A673 (cell line): ENCODE results near the gene SUSD6. TPM values are rescaled to one million over a fixed set of nuclear protein-coding genes. Genes with fewer than 3 reads are reported as not detected.
A peak's percentile ranks its signal among the peaks of the same experiment; 100 is the strongest.

Experiments
- BruUV-seq: library from RNA; stranded (reverse); fragments of 400-500 nt; replicated peaks from 2 replicates; lab custom pipeline; 2021; lab: Mats Ljungman, UMichigan
- CTCF ChIA-PET: fragments of 300-600 bp; sonication (Branson Sonifier 250); formaldehyde crosslinking; loops from one replicate; lab custom pipeline; 2022; ENCODE audit warnings: antibody characterized with exemption; lab: Charles Lee
- POLR2A ChIA-PET: fragments of 300-600 bp; sonication (Branson Sonifier 250); formaldehyde crosslinking; loops from one replicate; lab custom pipeline; 2022; ENCODE audit warnings: antibody characterized with exemption; ENCODE audit not compliant: low non-redundant PET; lab: Charles Lee
- DNase-seq: peaks from one replicate; pipeline ENCODE4 v3.0.0-alpha.2; 2015; ENCODE audit warnings: low spot score
- H3K27ac ChIP-seq: fragments of 200-600 bp; sonication (generic); 2 replicates; pipeline ENCODE4 v1.5.1; 2016; ENCODE audit warnings: mixed run types, low read depth, mild to moderate bottlenecking, mixed read lengths, antibody characterized with exemption, low read length; ENCODE audit not compliant: poor library complexity, severe bottlenecking
- H3K27me3 ChIP-seq: fragments of 200-600 bp; sonication (generic); replicated peaks from 2 replicates; pipeline ENCODE4 v1.6.1; 2017; ENCODE audit warnings: mixed run types, low read depth, mild to moderate bottlenecking, mixed read lengths, antibody characterized with exemption, low read length; ENCODE audit not compliant: insufficient read depth, poor library complexity
- H3K36me3 ChIP-seq: fragments of 200-600 bp; sonication (generic); 2 replicates; pipeline ENCODE4 v1.6.1; 2016; ENCODE audit warnings: mixed run types, mild to moderate bottlenecking, mixed read lengths, antibody characterized with exemption, low read length; ENCODE audit not compliant: insufficient read depth, poor library complexity, severe bottlenecking
- H3K4me1 ChIP-seq: fragments of 200-600 bp; sonication (generic); 2 replicates; pipeline ENCODE4 v1.6.1; 2017; ENCODE audit warnings: mixed run types, mild to moderate bottlenecking, mixed read lengths, antibody characterized with exemption, low read length; ENCODE audit not compliant: insufficient read depth, poor library complexity, severe bottlenecking
- H3K4me3 ChIP-seq: fragments of 200-600 bp; sonication (generic); 2 replicates; pipeline ENCODE4 v1.5.1; 2016; ENCODE audit warnings: low read depth, mixed run types, mild to moderate bottlenecking, mixed read lengths, low read length; ENCODE audit not compliant: poor library complexity, severe bottlenecking
- H3K9me3 ChIP-seq: fragments of 200-600 bp; sonication (generic); 2 replicates; pipeline ENCODE4 v1.6.1; 2016; ENCODE audit warnings: mixed run types, low read depth, mild to moderate bottlenecking, mixed read lengths, antibody characterized with exemption, low read length; ENCODE audit not compliant: poor library complexity, severe bottlenecking
- EZH2 ChIP-seq: fragments of 200-600 bp; sonication (generic); IDR thresholded peaks from 2 replicates; pipeline ENCODE4 v1.6.1; 2017; ENCODE audit warnings: borderline replicate concordance, low read depth, mild to moderate bottlenecking, mixed read lengths, antibody characterized with exemption, low read length; ENCODE audit not compliant: poor library complexity, severe bottlenecking
- intact Hi-C: fragments of 100-400 bp; cut with micrococcal nuclease; formaldehyde crosslinking; loops from one replicate; pipeline ENCODE4 v1.10.0; 2022; ENCODE audit not compliant: unreplicated experiment
- total RNA-seq: library from RNA; stranded (reverse); gene quantifications from 2 replicates; pipeline ENCODE4 v1.2.3, GENCODE V29; 2021
- TF ChIP-seq, protein P1 (sequence below): fragments of 300-800, 200-600 bp; sonication (generic); conservative IDR thresholded peaks from 2 replicates; pipeline ENCODE4 v1.5.1; 2017; ENCODE audit warnings: low read depth, mild to moderate bottlenecking, antibody characterized with exemption, low read length, moderate library complexity, mixed read lengths

SUSD6 gene
- total RNA-seq, 1 experiment from 2014 or later, result 9.2 TPM

GRCh38 chr14:69610020-69610873 is 1.1 kb upstream of the SUSD6 start:
- Histone ChIP-seq H3K27ac (peak overlapping the region; percentile 70), H3K36me3 (no peaks in the 10 kb centered on the region), H3K9me3 (no peaks in the 10 kb centered on the region), H3K4me3 (peak overlapping the region; percentile 49), H3K4me1 (peaks cover 12% of the 10 kb centered on the region), H3K27me3 (no peaks in the 10 kb centered on the region)
- no peak for DNase-seq
- CTCF ChIA-PET, result no interaction called here
- no TSS peak for BruUV-seq
- intact Hi-C loops, result no loop called here
- TF ChIP-seq, protein P1, sequence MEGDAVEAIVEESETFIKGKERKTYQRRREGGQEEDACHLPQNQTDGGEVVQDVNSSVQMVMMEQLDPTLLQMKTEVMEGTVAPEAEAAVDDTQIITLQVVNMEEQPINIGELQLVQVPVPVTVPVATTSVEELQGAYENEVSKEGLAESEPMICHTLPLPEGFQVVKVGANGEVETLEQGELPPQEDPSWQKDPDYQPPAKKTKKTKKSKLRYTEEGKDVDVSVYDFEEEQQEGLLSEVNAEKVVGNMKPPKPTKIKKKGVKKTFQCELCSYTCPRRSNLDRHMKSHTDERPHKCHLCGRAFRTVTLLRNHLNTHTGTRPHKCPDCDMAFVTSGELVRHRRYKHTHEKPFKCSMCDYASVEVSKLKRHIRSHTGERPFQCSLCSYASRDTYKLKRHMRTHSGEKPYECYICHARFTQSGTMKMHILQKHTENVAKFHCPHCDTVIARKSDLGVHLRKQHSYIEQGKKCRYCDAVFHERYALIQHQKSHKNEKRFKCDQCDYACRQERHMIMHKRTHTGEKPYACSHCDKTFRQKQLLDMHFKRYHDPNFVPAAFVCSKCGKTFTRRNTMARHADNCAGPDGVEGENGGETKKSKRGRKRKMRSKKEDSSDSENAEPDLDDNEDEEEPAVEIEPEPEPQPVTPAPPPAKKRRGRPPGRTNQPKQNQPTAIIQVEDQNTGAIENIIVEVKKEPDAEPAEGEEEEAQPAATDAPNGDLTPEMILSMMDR, result no peak
- no peak for TF ChIP-seq EZH2
- POLR2A ChIA-PET, result interaction anchor here (0.7 kb wide), 1 partner anchor 84 kb away, joined by 4 read pairs; no protein-coding TSS in a partner anchor

- no peak for DNase-seq
- peaks cover 17% of the 10 kb centered on the region for H3K4me1 ChIP-seq
- H3K27ac ChIP-seq, result peak overlapping the region; percentile 70
- no peaks in the 10 kb centered on the region for H3K9me3 ChIP-seq
- ChIA-PET POLR2A (interaction anchor here (0.6 kb wide), 1 partner anchor 9 kb away, joined by 13 read pairs; no protein-coding TSS in a partner anchor), CTCF (interaction anchor here (0.6 kb wide), 2 partner anchors 64 to 158 kb away, joined by 3 to 9 read pairs; no protein-coding TSS in a partner anchor)
- H3K36me3 ChIP-seq, result no peaks in the 10 kb centered on the region
- BruUV-seq, result no TSS peak
- H3K27me3 ChIP-seq, result no peaks in the 10 kb centered on the region
- peak overlapping the region; percentile 49 for H3K4me3 ChIP-seq
- TF ChIP-seq EZH2, result no peak
- TF ChIP-seq, protein P1, result no peak
- intact Hi-C loops, result no loop called here
Measured at GRCh38 chr14:69610874-69611171, 573 bp upstream of the SUSD6 start.

- peak overlapping the region; percentile 60 for H3K4me3 ChIP-seq
- H3K27ac ChIP-seq, result peak overlapping the region; percentile 68
- POLR2A ChIA-PET, result interaction anchor here (1.0 kb wide), 1 partner anchor 19 kb away, joined by 9 read pairs; no protein-coding TSS in a partner anchor
- BruUV-seq, result no TSS peak
- TF ChIP-seq, protein P1, result no peak
- TF ChIP-seq EZH2, result no peak
- intact Hi-C loops, result no loop called here
- no peaks in the 10 kb centered on the region for H3K9me3 ChIP-seq
- peak; percentile 55 for DNase-seq
- no peaks in the 10 kb centered on the region for H3K27me3 ChIP-seq
- CTCF ChIA-PET, result interaction anchor here (0.6 to 1.3 kb wide), 2 partner anchors 27 to 115 kb away, joined by 3 to 4 read pairs; no protein-coding TSS in a partner anchor
- H3K4me1 ChIP-seq, result peaks cover 28% of the 10 kb centered on the region
- no peaks in the 10 kb centered on the region for H3K36me3 ChIP-seq
Measured at GRCh38 chr14:69612014-69612782, 802 bp downstream of the SUSD6 start.
